GM23338 (cell line): ENCODE results near the gene ZNF219. TPM values are rescaled to one million over a fixed set of nuclear protein-coding genes. Genes with fewer than 3 reads are reported as not detected.

ENCODE experiments used
- ATAC-seq: fragments of 200-7000 bp; cut with Tn5 transposase; 3 replicates; pipeline ENCODE4 v1.9.1; 2020
- DNase-seq: peaks from one replicate; pipeline ENCODE4 v3.0.0-alpha.2; 2015; ENCODE audit warnings: low spot score
- H2AFZ ChIP-seq: fragments of 200-600 bp; sonication (generic); 2 replicates; pipeline ENCODE4 v1.8.0; 2016; ENCODE audit warnings: antibody characterized with exemption, mild to moderate bottlenecking, moderate library complexity
- H3F3A ChIP-seq: fragments of 200-600 bp; sonication (generic); replicated peaks from 2 replicates; pipeline ENCODE4 v1.8.0; 2017; ENCODE audit warnings: antibody characterized with exemption, mixed run types, low read depth
- H3K27ac ChIP-seq: fragments of 200-600 bp; sonication (generic); 2 replicates; pipeline ENCODE4 v1.6.1; 2016; ENCODE audit warnings: low read depth
- H3K27me3 ChIP-seq: fragments of 200-600 bp; sonication (generic); 2 replicates; pipeline ENCODE4 v1.8.0; 2016; ENCODE audit warnings: mild to moderate bottlenecking, mixed run types, moderate library complexity; ENCODE audit not compliant: insufficient read depth
- H3K36me3 ChIP-seq: fragments of 200-600 bp; sonication (generic); 2 replicates; pipeline ENCODE4 v1.8.0; 2016; ENCODE audit warnings: mild to moderate bottlenecking; ENCODE audit not compliant: insufficient read depth
- H3K4me1 ChIP-seq: fragments of 200-600 bp; sonication (generic); 2 replicates; pipeline ENCODE4 v1.8.0; 2016; ENCODE audit warnings: mild to moderate bottlenecking, moderate library complexity; ENCODE audit not compliant: insufficient read depth
- H3K4me2 ChIP-seq: fragments of 200-600 bp; sonication (generic); 2 replicates; pipeline ENCODE4 v1.7.1; 2017; ENCODE audit warnings: mixed run types
- H3K4me3 ChIP-seq: fragments of 200-600 bp; sonication (generic); 2 replicates; pipeline ENCODE4 v1.6.1; 2016; ENCODE audit warnings: mixed run types
- H3K79me2 ChIP-seq: fragments of 200-600 bp; sonication (generic); replicated peaks from 2 replicates; pipeline ENCODE4 v1.8.0; 2017; ENCODE audit warnings: mild to moderate bottlenecking; ENCODE audit not compliant: insufficient read depth
- H3K9me2 ChIP-seq: fragments of 200-600 bp; sonication (generic); 2 replicates; pipeline ENCODE4 v1.8.0; 2017; ENCODE audit not compliant: insufficient read depth
- H4K20me1 ChIP-seq: fragments of 200-600 bp; sonication (generic); replicated peaks from 2 replicates; pipeline ENCODE4 v1.8.0; 2017; ENCODE audit warnings: mild to moderate bottlenecking; ENCODE audit not compliant: insufficient read depth
- H3K27ac Mint-ChIP-seq: 2 replicates; pipeline ENCODE4 v1.8.0; 2020; ENCODE audit warnings: inconsistent platforms, mild to moderate bottlenecking, moderate library complexity, mixed read lengths
- H3K27me3 Mint-ChIP-seq: 3 replicates; pipeline ENCODE4 v1.8.0; 2022; ENCODE audit warnings: low read depth, mild to moderate bottlenecking, moderate library complexity, mixed read lengths, inconsistent platforms; ENCODE audit not compliant: insufficient read depth, poor library complexity
- H3K36me3 Mint-ChIP-seq: 3 replicates; pipeline ENCODE4 v1.8.0; 2021; ENCODE audit warnings: low read depth, mild to moderate bottlenecking, inconsistent platforms, moderate library complexity, mixed read lengths
- H3K4me1 Mint-ChIP-seq: 3 replicates; pipeline ENCODE4 v1.8.0; 2020; ENCODE audit warnings: mild to moderate bottlenecking, inconsistent platforms, mixed read lengths
- H3K4me3 Mint-ChIP-seq: 3 replicates; pipeline ENCODE4 v1.8.0; 2021; ENCODE audit warnings: moderate library complexity, mild to moderate bottlenecking, inconsistent platforms, mixed read lengths
- H3K9me3 Mint-ChIP-seq: 3 replicates; pipeline ENCODE4 v1.8.0; 2020; ENCODE audit warnings: moderate library complexity, mild to moderate bottlenecking, inconsistent platforms, mixed read lengths
- CREB1 ChIP-seq: fragments of 250-450 bp; sonication (Bioruptor Pico); IDR thresholded peaks from 2 replicates; pipeline ENCODE4 v1.5.0; 2020; ENCODE audit warnings: low read depth, mild to moderate bottlenecking, moderate library complexity
- ETS1 ChIP-seq: IDR thresholded peaks from 2 replicates; pipeline ENCODE4 v1.6.1; 2016; ENCODE audit warnings: antibody characterized with exemption
- EZH2 ChIP-seq: fragments of 200-600 bp; sonication (generic); IDR thresholded peaks from one replicate; pipeline ENCODE4 v1.8.0; 2017; ENCODE audit warnings: antibody characterized with exemption, mild to moderate bottlenecking, low read depth; ENCODE audit not compliant: unreplicated experiment
- EZH2phosphoT487 ChIP-seq: fragments of 200-600 bp; sonication (generic); IDR thresholded peaks from one replicate; pipeline ENCODE4 v1.8.1; 2018; ENCODE audit warnings: antibody characterized with exemption; ENCODE audit not compliant: unreplicated experiment
- JUNB ChIP-seq: IDR thresholded peaks from one replicate; pipeline ENCODE4 v1.6.1; 2016; ENCODE audit warnings: antibody characterized with exemption; ENCODE audit not compliant: unreplicated experiment
- NANOG ChIP-seq: IDR thresholded peaks from 2 replicates; pipeline ENCODE4 v1.6.1; 2016; ENCODE audit warnings: antibody characterized with exemption, borderline replicate concordance
- POLR2AphosphoS5 ChIP-seq: IDR thresholded peaks from 2 replicates; pipeline ENCODE4 v1.6.1; 2016; ENCODE audit warnings: antibody characterized with exemption, low read depth
- REST ChIP-seq: IDR thresholded peaks from one replicate; pipeline ENCODE4 v1.6.1; 2018; ENCODE audit warnings: antibody characterized with exemption; ENCODE audit not compliant: unreplicated experiment
- STAT1 ChIP-seq: IDR thresholded peaks from one replicate; pipeline ENCODE4 v1.6.1; 2016; ENCODE audit warnings: antibody characterized with exemption; ENCODE audit not compliant: unreplicated experiment
- ZNF331 ChIP-seq: fragments of 250-450 bp; sonication (Bioruptor Pico); IDR thresholded peaks from 2 replicates; pipeline ENCODE4 v1.5.0; 2020; ENCODE audit warnings: low read depth, mild to moderate bottlenecking, moderate library complexity
- polyA plus RNA-seq: library from polyadenylated mRNA; unstranded; fragments of >200 nt; fragmentation: Nextera tagmentation; extraction: Ambion mirVana; gene quantifications from 2 replicates; pipeline ENCODE4 v1.2.1, GENCODE V29; 2016
- total RNA-seq: library from RNA; depleted of rRNA; stranded (reverse); fragments of >200 nt; shearing (Covaris generic); gene quantifications from 2 replicates; pipeline ENCODE4 v1.2.3, GENCODE V29; 2014
- TF ChIP-seq, protein P1 (sequence below): fragments of 250-450 bp; sonication (Bioruptor Pico); IDR thresholded peaks from 2 replicates; pipeline ENCODE4 v1.5.0; 2020; ENCODE audit warnings: mild to moderate bottlenecking, moderate library complexity

Gene ZNF219
- total and polyA plus RNA-seq, 2 experiments from 2014 or later = 37.7 to 153 TPM

DNA sequence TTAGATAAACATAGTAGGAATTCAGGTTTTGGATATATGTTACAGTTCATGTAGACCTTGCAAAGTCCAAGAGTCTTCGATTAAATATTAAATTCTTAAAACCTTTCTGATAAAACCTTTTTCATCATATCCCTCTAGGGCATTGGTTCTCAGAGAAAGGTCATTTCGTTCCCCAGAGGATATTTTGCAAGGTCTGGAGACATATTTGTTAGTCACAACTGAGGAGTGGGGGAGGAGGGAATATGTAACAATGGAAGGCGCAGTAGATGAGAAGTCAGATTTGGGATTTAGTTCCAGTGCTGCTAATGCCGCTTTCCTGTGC, 7.7 kb upstream of the ZNF219 start:
- H2AFZ ChIP-seq = 0 out of 2 replicates have a peak overlapping the region, but pooled peaks have one; percentile 38
- H3K27ac Mint-ChIP-seq = no peak overlapping the region

More for the DNA sequence above, 7.7 kb upstream of the ZNF219 start:
- TF ChIP-seq ETS1 (no peak), NANOG (no peak), STAT1 (no peak), EZH2phosphoT487 (no peak), EZH2 (no peak), POLR2AphosphoS5 (no peak), ZNF331 (CRISPR knock-in tag) (no peak), CREB1 (CRISPR knock-in tag) (no peak), JUNB (no peak), REST (no peak)
- TF ChIP-seq, protein P1, sequence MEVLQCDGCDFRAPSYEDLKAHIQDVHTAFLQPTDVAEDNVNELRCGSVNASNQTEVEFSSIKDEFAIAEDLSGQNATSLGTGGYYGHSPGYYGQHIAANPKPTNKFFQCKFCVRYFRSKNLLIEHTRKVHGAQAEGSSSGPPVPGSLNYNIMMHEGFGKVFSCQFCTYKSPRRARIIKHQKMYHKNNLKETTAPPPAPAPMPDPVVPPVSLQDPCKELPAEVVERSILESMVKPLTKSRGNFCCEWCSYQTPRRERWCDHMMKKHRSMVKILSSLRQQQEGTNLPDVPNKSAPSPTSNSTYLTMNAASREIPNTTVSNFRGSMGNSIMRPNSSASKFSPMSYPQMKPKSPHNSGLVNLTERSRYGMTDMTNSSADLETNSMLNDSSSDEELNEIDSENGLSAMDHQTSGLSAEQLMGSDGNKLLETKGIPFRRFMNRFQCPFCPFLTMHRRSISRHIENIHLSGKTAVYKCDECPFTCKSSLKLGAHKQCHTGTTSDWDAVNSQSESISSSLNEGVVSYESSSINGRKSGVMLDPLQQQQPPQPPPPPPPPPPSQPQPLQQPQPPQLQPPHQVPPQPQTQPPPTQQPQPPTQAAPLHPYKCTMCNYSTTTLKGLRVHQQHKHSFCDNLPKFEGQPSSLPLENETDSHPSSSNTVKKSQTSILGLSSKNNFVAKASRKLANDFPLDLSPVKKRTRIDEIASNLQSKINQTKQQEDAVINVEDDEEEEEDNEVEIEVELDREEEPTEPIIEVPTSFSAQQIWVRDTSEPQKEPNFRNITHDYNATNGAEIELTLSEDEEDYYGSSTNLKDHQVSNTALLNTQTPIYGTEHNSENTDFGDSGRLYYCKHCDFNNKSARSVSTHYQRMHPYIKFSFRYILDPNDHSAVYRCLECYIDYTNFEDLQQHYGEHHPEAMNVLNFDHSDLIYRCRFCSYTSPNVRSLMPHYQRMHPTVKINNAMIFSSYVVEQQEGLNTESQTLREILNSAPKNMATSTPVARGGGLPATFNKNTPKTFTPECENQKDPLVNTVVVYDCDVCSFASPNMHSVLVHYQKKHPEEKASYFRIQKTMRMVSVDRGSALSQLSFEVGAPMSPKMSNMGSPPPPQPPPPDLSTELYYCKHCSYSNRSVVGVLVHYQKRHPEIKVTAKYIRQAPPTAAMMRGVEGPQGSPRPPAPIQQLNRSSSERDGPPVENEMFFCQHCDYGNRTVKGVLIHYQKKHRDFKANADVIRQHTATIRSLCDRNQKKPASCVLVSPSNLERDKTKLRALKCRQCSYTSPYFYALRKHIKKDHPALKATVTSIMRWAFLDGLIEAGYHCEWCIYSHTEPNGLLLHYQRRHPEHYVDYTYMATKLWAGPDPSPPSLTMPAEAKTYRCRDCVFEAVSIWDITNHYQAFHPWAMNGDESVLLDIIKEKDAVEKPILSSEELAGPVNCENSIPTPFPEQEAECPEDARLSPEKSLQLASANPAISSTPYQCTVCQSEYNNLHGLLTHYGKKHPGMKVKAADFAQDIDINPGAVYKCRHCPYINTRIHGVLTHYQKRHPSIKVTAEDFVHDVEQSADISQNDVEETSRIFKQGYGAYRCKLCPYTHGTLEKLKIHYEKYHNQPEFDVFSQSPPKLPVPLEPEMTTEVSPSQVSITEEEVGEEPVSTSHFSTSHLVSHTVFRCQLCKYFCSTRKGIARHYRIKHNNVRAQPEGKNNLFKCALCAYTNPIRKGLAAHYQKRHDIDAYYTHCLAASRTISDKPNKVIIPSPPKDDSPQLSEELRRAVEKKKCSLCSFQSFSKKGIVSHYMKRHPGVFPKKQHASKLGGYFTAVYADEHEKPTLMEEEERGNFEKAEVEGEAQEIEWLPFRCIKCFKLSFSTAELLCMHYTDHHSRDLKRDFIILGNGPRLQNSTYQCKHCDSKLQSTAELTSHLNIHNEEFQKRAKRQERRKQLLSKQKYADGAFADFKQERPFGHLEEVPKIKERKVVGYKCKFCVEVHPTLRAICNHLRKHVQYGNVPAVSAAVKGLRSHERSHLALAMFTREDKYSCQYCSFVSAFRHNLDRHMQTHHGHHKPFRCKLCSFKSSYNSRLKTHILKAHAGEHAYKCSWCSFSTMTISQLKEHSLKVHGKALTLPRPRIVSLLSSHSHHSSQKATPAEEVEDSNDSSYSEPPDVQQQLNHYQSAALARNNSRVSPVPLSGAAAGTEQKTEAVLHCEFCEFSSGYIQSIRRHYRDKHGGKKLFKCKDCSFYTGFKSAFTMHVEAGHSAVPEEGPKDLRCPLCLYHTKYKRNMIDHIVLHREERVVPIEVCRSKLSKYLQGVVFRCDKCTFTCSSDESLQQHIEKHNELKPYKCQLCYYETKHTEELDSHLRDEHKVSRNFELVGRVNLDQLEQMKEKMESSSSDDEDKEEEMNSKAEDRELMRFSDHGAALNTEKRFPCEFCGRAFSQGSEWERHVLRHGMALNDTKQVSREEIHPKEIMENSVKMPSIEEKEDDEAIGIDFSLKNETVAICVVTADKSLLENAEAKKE (CRISPR knock-in tag) = no peak
- Mint-ChIP-seq H3K4me1 (peaks cover 71% of the 10 kb centered on the region), H3K27me3 (peaks cover 4% of the 10 kb centered on the region), H3K4me3 (no peak overlapping the region), H3K9me3 (no peaks in the 10 kb centered on the region; the same call in 2 of the 3 replicates), H3K36me3 (no peaks in the 10 kb centered on the region)
- H3K4me2 ChIP-seq = no peak overlapping the region
- peaks cover 36% of the 10 kb centered on the region for H3K4me1 ChIP-seq
- no peak for ATAC-seq
- H3F3A ChIP-seq = no peaks in the 10 kb centered on the region; the same call in none of the 2 replicates
- H3K36me3 ChIP-seq = no peaks in the 10 kb centered on the region
- DNase-seq = no peak
- no peaks in the 10 kb centered on the region for H4K20me1 ChIP-seq
- no peak overlapping the region for H3K4me3 ChIP-seq
- 0 out of 2 replicates have a peak, but pooled peaks cover under 1% of the 10 kb centered on the region for H3K9me2 ChIP-seq
- H3K27ac ChIP-seq = no peak overlapping the region
- peaks cover 6% of the 10 kb centered on the region; the same call in 1 of the 2 replicates for H3K79me2 ChIP-seq
- no peaks in the 10 kb centered on the region for H3K27me3 ChIP-seq
